Measurements from ENCODE around the gene DCTPP1. TPM values are rescaled to one million over a fixed set of nuclear protein-coding genes. Genes with fewer than 3 reads are reported as not detected.
A peak's percentile ranks its signal among the peaks of the same experiment; 100 is the strongest.

DCTPP1 gene
- total and polyA plus RNA-seq, 2 of the 13 experiments (the other 11 are each of a cell fraction or from before 2014, with no cell fraction given), result 54.8 to 74.4 TPM

DNA sequence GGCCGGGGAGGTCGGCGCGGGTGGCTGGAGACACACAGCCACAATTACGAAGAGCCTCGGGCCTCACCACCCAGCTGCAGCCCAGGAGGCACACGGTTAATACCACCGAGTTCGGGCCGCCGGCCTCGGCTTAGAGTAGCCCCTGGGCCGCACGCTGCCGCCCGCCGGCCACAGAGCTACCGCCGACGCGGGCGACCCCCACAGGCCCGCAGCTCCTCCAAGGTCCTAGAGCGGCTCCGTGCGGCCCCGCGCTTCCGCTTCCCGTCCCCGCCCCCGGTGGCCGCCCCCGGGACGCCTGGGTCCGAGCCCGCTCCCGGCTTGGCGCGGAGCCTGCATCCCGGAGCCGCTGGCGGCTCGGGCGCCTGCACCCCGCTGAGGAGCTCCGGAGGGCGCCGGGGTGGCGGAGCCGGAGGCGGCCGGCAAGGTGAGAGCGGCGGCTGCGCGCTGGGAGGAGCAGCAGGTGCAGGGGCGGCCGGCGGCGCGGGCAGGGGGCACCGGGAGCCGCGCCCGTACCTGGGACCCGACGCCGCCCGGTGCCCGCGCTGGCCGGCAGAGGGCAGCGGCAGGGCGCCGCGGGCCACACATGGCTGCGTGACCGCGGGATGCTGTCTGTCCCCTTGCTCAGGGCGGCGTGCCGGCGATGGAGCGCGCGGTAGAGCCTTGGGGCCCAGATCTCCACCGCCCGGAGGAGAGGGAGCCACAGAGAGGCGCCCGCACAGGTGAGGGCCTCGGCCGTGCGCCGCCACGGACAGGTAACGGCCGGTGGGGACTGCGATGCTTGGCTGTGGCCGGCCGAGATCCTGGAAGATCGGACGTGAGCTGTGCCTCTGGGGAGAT lies 34.5 kb downstream of the DCTPP1 start, which contains the start of gene ZNF48 (continued):
- TF ChIP-seq, protein P1, sequence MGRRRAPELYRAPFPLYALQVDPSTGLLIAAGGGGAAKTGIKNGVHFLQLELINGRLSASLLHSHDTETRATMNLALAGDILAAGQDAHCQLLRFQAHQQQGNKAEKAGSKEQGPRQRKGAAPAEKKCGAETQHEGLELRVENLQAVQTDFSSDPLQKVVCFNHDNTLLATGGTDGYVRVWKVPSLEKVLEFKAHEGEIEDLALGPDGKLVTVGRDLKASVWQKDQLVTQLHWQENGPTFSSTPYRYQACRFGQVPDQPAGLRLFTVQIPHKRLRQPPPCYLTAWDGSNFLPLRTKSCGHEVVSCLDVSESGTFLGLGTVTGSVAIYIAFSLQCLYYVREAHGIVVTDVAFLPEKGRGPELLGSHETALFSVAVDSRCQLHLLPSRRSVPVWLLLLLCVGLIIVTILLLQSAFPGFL (CRISPR knock-in tag; IDR thresholded peaks at IDR 0.05), result no peak
- TF ChIP-seq TBX3 (IDR thresholded peaks at IDR 0.05; ENCODE audit: borderline replicate concordance) (no peak), KAT2B (IDR thresholded peaks at IDR 0.05; ENCODE audit: borderline replicate concordance, low read depth, low read length) (no peak), ZNF230 (CRISPR knock-in tag; IDR thresholded peaks at IDR 0.05) (no peak), ZNF790 (CRISPR knock-in tag; IDR thresholded peaks at IDR 0.05; ENCODE audit: borderline replicate concordance) (peak; percentile 88; the same call in 1 of the 2 replicates), ZNF550 (CRISPR knock-in tag; IDR thresholded peaks at IDR 0.05; ENCODE audit: borderline replicate concordance) (0 out of 2 replicates have a peak, but pooled peaks have one; percentile 63), NONO (IDR thresholded peaks at IDR 0.05) (no peak), NONO (CRISPR knock-in tag; conservative IDR thresholded peaks at IDR 0.05) (peak; percentile 87), SOX5 (CRISPR knock-in tag; IDR thresholded peaks at IDR 0.05; ENCODE audit: borderline replicate concordance) (peak; percentile 61), NR2F1 (CRISPR knock-in tag; IDR thresholded peaks at IDR 0.05) (no peak), MED13 (CRISPR knock-in tag; IDR thresholded peaks at IDR 0.05) (peak; percentile 47; the same call in 1 of the 2 replicates), GTF3A (CRISPR knock-in tag; conservative IDR thresholded peaks at IDR 0.05) (no peak), BRCA1 (CRISPR knock-in tag; IDR thresholded peaks at IDR 0.05) (no peak), CBX1 (IDR thresholded peaks at IDR 0.05; ENCODE audit: low read depth) (peak; percentile 27), SPEN (CRISPR knock-in tag; IDR thresholded peaks at IDR 0.05; ENCODE audit: low read depth) (peak; percentile 98)
- TF ChIP-seq, protein P2, sequence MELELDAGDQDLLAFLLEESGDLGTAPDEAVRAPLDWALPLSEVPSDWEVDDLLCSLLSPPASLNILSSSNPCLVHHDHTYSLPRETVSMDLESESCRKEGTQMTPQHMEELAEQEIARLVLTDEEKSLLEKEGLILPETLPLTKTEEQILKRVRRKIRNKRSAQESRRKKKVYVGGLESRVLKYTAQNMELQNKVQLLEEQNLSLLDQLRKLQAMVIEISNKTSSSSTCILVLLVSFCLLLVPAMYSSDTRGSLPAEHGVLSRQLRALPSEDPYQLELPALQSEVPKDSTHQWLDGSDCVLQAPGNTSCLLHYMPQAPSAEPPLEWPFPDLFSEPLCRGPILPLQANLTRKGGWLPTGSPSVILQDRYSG (CRISPR knock-in tag; IDR thresholded peaks at IDR 0.05), result no peak
- TF ChIP-seq, protein P3, sequence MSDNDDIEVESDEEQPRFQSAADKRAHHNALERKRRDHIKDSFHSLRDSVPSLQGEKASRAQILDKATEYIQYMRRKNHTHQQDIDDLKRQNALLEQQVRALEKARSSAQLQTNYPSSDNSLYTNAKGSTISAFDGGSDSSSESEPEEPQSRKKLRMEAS (IDR thresholded peaks at IDR 0.05), result peak; percentile 89
- TF ChIP-seq, protein P4, sequence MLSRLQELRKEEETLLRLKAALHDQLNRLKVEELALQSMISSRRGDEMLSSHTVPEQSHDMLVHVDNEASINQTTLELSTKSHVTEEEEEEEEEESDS (CRISPR knock-in tag; IDR thresholded peaks at IDR 0.05; ENCODE audit: borderline replicate concordance), result no peak
- TF ChIP-seq, protein P5, sequence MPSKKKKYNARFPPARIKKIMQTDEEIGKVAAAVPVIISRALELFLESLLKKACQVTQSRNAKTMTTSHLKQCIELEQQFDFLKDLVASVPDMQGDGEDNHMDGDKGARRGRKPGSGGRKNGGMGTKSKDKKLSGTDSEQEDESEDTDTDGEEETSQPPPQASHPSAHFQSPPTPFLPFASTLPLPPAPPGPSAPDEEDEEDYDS (CRISPR knock-in tag; IDR thresholded peaks at IDR 0.05), result no peak; the same call in 1 of the 2 replicates
- TF ChIP-seq, protein P6, sequence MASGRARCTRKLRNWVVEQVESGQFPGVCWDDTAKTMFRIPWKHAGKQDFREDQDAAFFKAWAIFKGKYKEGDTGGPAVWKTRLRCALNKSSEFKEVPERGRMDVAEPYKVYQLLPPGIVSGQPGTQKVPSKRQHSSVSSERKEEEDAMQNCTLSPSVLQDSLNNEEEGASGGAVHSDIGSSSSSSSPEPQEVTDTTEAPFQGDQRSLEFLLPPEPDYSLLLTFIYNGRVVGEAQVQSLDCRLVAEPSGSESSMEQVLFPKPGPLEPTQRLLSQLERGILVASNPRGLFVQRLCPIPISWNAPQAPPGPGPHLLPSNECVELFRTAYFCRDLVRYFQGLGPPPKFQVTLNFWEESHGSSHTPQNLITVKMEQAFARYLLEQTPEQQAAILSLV (CRISPR knock-in tag; IDR thresholded peaks at IDR 0.05; ENCODE audit: borderline replicate concordance), result peak; percentile 81
- TF ChIP-seq, protein P7, sequence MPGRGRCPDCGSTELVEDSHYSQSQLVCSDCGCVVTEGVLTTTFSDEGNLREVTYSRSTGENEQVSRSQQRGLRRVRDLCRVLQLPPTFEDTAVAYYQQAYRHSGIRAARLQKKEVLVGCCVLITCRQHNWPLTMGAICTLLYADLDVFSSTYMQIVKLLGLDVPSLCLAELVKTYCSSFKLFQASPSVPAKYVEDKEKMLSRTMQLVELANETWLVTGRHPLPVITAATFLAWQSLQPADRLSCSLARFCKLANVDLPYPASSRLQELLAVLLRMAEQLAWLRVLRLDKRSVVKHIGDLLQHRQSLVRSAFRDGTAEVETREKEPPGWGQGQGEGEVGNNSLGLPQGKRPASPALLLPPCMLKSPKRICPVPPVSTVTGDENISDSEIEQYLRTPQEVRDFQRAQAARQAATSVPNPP (CRISPR knock-in tag; IDR thresholded peaks at IDR 0.05), result peak; percentile 49; the same call in 1 of the 2 replicates
- TF ChIP-seq, protein P8, sequence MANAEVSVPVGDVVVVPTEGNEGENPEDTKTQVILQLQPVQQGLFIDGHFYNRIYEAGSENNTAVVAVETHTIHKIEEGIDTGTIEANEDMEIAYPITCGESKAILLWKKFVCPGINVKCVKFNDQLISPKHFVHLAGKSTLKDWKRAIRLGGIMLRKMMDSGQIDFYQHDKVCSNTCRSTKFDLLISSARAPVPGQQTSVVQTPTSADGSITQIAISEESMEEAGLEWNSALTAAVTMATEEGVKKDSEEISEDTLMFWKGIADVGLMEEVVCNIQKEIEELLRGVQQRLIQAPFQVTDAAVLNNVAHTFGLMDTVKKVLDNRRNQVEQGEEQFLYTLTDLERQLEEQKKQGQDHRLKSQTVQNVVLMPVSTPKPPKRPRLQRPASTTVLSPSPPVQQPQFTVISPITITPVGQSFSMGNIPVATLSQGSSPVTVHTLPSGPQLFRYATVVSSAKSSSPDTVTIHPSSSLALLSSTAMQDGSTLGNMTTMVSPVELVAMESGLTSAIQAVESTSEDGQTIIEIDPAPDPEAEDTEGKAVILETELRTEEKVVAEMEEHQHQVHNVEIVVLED (CRISPR knock-in tag; IDR thresholded peaks at IDR 0.05; ENCODE audit: borderline replicate concordance), result peak; percentile 90

Measured in HepG2 (cell line).